Melanocyte of skin (primary cell): ENCODE data around the gene OCIAD1. TPM values are rescaled to one million over a fixed set of nuclear protein-coding genes. Genes with fewer than 3 reads are reported as not detected.

Experiments
- total RNA-seq, 2 donors: library from RNA; depleted of rRNA; stranded (reverse); fragments of >200 nt; gene quantifications; 2 replicates each; pipeline ENCODE4 v1.2.3, GENCODE V29; 2012

OCIAD1 gene, protein sequence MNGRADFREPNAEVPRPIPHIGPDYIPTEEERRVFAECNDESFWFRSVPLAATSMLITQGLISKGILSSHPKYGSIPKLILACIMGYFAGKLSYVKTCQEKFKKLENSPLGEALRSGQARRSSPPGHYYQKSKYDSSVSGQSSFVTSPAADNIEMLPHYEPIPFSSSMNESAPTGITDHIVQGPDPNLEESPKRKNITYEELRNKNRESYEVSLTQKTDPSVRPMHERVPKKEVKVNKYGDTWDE
- 10 to 100 TPM; 77.1 to 83.3 TPM for total RNA-seq

DNA sequence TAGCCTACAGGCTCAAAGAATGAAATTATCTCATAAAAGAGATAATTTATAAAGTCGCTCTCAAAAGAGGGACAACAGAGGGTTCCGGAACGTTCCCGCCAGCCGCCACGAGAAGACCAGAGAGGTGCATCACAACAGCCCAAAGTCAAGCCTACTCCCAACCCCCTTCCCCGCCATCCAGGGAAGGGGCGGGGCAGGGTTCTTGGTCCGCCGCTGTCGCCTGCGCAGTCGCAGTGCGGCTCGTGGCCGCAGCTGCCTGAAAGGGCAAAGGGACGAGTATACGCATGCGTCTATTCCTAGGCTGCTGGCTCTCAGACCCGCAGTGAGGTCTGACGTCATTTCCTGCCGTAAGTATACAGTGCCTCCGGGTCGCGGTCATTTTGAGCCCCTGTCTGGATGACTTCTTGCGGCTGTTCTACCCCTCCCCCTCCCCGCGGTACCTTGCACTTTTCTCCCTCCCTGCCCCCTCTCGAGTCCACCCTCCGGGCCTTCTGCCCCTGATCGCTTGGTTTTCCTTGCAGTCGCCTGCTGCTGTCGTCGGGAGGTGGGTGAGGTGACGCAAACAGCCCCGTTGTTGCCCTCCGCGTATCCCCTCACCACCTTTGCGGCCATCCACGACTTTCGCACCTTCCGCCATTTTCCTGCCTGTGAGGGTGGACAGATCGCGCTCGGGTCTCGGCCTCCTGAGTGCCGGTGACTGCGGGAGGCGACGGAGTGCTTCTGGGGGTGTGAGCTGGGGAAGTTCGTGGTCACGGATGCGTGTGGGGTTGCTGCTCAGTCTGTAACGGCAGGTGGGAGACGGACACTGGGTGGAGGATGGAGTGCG, at the start of gene OCIAD1:
Gene OCIAD1, plus strand, starts transcription at position 383 of the 826 bp plus-strand sequence. CDS start 1,537 bp downstream, outside the sequence.

GRCh38 chr4:48906206-48907173, 75.6 kb downstream of the OCIAD1 start, which contains the start of gene OCIAD2:
Gene OCIAD2 (minus strand): TSS chr4:48906774. CDS start chr4:48904549, 2,225 bp downstream.

Other genes starting within 250 kb of the OCIAD1 start
- 10 to 100 TPM; 32.0 to 45.6 TPM for gene FRYL, start 50.8 kb upstream of the OCIAD1 start, total RNA-seq
- gene OCIAD2, start 75.7 kb downstream of the OCIAD1 start, total RNA-seq: 1 to 10 TPM; 1.4 to 2.7 TPM
- not detected for gene CWH43, start 155.2 kb downstream of the OCIAD1 start, total RNA-seq